Measurements from ENCODE around the gene PTOV1.

Gene PTOV1

GRCh38 chr19:49880162-49880869 lies 29.4 kb downstream of the PTOV1 start:
- Histone ChIP-seq H3K36me3 (ENCODE audit: insufficient read depth) (no peaks in the 10 kb centered on the region; the same call in 1 of the 2 replicates), H3K4me3 (IDR thresholded peaks at IDR 0.05; ENCODE audit: insufficient read depth, low read depth, low read length) (no peak overlapping the region), H3K27ac (no peak overlapping the region), H3K79me2 (ENCODE audit: insufficient read depth, low read depth) (peaks cover 10% of the 10 kb centered on the region), H3K27me3 (ENCODE audit: insufficient read depth, low read depth) (no peaks in the 10 kb centered on the region), H2AFZ (ENCODE audit: low read depth) (no peak overlapping the region), H3K4me1 (ENCODE audit: low read depth, poor library complexity, severe bottlenecking) (peaks cover 21% of the 10 kb centered on the region), H4K20me1 (ENCODE audit: insufficient read depth) (no peaks in the 10 kb centered on the region), H3K4me2 (no peak overlapping the region), H3K9ac (no peak overlapping the region)
- TF ChIP-seq CTCF (conservative IDR thresholded peaks at IDR 0.05; ENCODE audit: low read depth, low read length): no peak

- peaks cover 19% of the 10 kb centered on the region for H3K4me1 ChIP-seq (ENCODE audit: low read depth, poor library complexity, severe bottlenecking)
- H3K4me2 ChIP-seq: no peak overlapping the region
- no peak overlapping the region for H3K9ac ChIP-seq
Observed at GRCh38 chr19:49881186-49881585, 30.2 kb downstream of the PTOV1 start.

GRCh38 chr19:49881672-49882394 lies 30.9 kb downstream of the PTOV1 start:
- Histone ChIP-seq H3K79me2 (ENCODE audit: insufficient read depth, low read depth) (no peaks in the 10 kb centered on the region), H3K4me3 (IDR thresholded peaks at IDR 0.05; ENCODE audit: insufficient read depth, low read depth, low read length) (no peak overlapping the region), H3K9ac (no peak overlapping the region), H3K4me1 (ENCODE audit: low read depth, poor library complexity, severe bottlenecking) (peaks cover 19% of the 10 kb centered on the region), H3K36me3 (ENCODE audit: insufficient read depth) (no peaks in the 10 kb centered on the region; the same call in 1 of the 2 replicates), H3K27me3 (ENCODE audit: insufficient read depth, low read depth) (no peaks in the 10 kb centered on the region), H2AFZ (ENCODE audit: low read depth) (no peak overlapping the region), H3K4me2 (no peak overlapping the region), H4K20me1 (ENCODE audit: insufficient read depth) (no peaks in the 10 kb centered on the region), H3K27ac (no peak overlapping the region)
- TF ChIP-seq CTCF (conservative IDR thresholded peaks at IDR 0.05; ENCODE audit: low read depth, low read length): no peak

More at GRCh38 chr19:49881186-49881585, 30.2 kb downstream of the PTOV1 start:
- H3K27me3 ChIP-seq (ENCODE audit: insufficient read depth, low read depth): no peaks in the 10 kb centered on the region
- peaks cover 2% of the 10 kb centered on the region; the same call in 1 of the 2 replicates for H3K79me2 ChIP-seq (ENCODE audit: insufficient read depth, low read depth)
- TF ChIP-seq CTCF (conservative IDR thresholded peaks at IDR 0.05; ENCODE audit: low read depth, low read length): no peak
- no peak overlapping the region for H3K27ac ChIP-seq
- H4K20me1 ChIP-seq (ENCODE audit: insufficient read depth): no peaks in the 10 kb centered on the region
- H3K36me3 ChIP-seq (ENCODE audit: insufficient read depth): no peaks in the 10 kb centered on the region; the same call in 1 of the 2 replicates
- no peak overlapping the region for H2AFZ ChIP-seq (ENCODE audit: low read depth)
- no peak overlapping the region for H3K4me3 ChIP-seq (IDR thresholded peaks at IDR 0.05; ENCODE audit: insufficient read depth, low read depth, low read length)

GRCh38 chr19:49882643-49883042 lies 31.7 kb downstream of the PTOV1 start:
- Histone ChIP-seq H3K27me3 (ENCODE audit: insufficient read depth, low read depth) (no peaks in the 10 kb centered on the region), H4K20me1 (ENCODE audit: insufficient read depth) (no peaks in the 10 kb centered on the region), H2AFZ (ENCODE audit: low read depth) (no peak overlapping the region), H3K27ac (no peak overlapping the region), H3K4me2 (no peak overlapping the region), H3K9ac (no peak overlapping the region), H3K4me3 (IDR thresholded peaks at IDR 0.05; ENCODE audit: insufficient read depth, low read depth, low read length) (no peak overlapping the region), H3K4me1 (ENCODE audit: low read depth, poor library complexity, severe bottlenecking) (peaks cover 19% of the 10 kb centered on the region), H3K36me3 (ENCODE audit: insufficient read depth) (no peaks in the 10 kb centered on the region; the same call in 1 of the 2 replicates), H3K79me2 (ENCODE audit: insufficient read depth, low read depth) (no peaks in the 10 kb centered on the region)
- no peak for TF ChIP-seq CTCF (conservative IDR thresholded peaks at IDR 0.05; ENCODE audit: low read depth, low read length)
